Neural progenitor cell (in vitro differentiated cells): ENCODE results near the gene ACP7. TPM values are rescaled to one million over a fixed set of nuclear protein-coding genes. Genes with fewer than 3 reads are reported as not detected.

Experiments
- DNase-seq: peaks from one replicate; pipeline ENCODE4 v3.0.0-alpha.2; 2016; ENCODE audit warnings: low spot score
- H2AFZ ChIP-seq: fragments of 200-600 bp; sonication (generic); replicated peaks from 2 replicates; pipeline ENCODE4 v1.6.1; 2016; ENCODE audit warnings: antibody characterized with exemption
- H3F3A ChIP-seq: fragments of 200-600 bp; sonication (generic); 2 replicates; pipeline ENCODE4 v1.6.1; 2016; ENCODE audit warnings: antibody characterized with exemption, low read depth
- H3K27ac ChIP-seq: fragments of 200-600 bp; sonication (generic); 2 replicates; pipeline ENCODE4 v1.5.1; 2016; ENCODE audit warnings: mild to moderate bottlenecking
- H3K27me3 ChIP-seq: fragments of 200-600 bp; sonication (generic); 2 replicates; pipeline ENCODE4 v1.6.1; 2016; ENCODE audit warnings: mild to moderate bottlenecking, moderate library complexity
- H3K36me3 ChIP-seq: fragments of 200-600 bp; sonication (generic); 2 replicates; pipeline ENCODE4 v1.5.1; 2016
- H3K4me1 ChIP-seq: fragments of 200-600 bp; sonication (generic); 2 replicates; pipeline ENCODE4 v1.6.1; 2016; ENCODE audit warnings: mixed run types
- H3K4me2 ChIP-seq: fragments of 200-600 bp; sonication (generic); 2 replicates; pipeline ENCODE4 v1.6.1; 2016
- H3K4me3 ChIP-seq: fragments of 200-600 bp; sonication (generic); 2 replicates; pipeline ENCODE4 v1.5.1; 2016
- H3K79me2 ChIP-seq: fragments of 200-600 bp; sonication (generic); 2 replicates; pipeline ENCODE4 v1.6.1; 2016; ENCODE audit warnings: low read depth
- H3K9ac ChIP-seq: fragments of 200-600 bp; sonication (generic); 2 replicates; pipeline ENCODE4 v1.6.1; 2016
- H3K9me3 ChIP-seq: fragments of 200-600 bp; sonication (generic); 2 replicates; pipeline ENCODE4 v1.5.1; 2016; ENCODE audit warnings: low read depth
- H4K20me1 ChIP-seq: fragments of 200-600 bp; sonication (generic); 2 replicates; pipeline ENCODE4 v1.6.1; 2016; ENCODE audit warnings: low read depth
- H3K27ac Mint-ChIP-seq: 3 replicates; pipeline ENCODE4 v1.8.0; 2021; ENCODE audit warnings: mixed read lengths
- H3K27me3 Mint-ChIP-seq: 2 replicates; pipeline ENCODE4 v1.8.0; 2022; ENCODE audit warnings: low read depth, mild to moderate bottlenecking, inconsistent platforms, moderate library complexity, mixed read lengths; ENCODE audit not compliant: insufficient read depth
- H3K36me3 Mint-ChIP-seq: 3 replicates; pipeline ENCODE4 v1.8.0; 2021; ENCODE audit warnings: mixed read lengths
- H3K4me1 Mint-ChIP-seq: 3 replicates; pipeline ENCODE4 v1.8.0; 2021; ENCODE audit warnings: mixed read lengths
- H3K4me3 Mint-ChIP-seq: 3 replicates; pipeline ENCODE4 v1.8.0; 2021; ENCODE audit warnings: mild to moderate bottlenecking, moderate library complexity, mixed read lengths
- H3K9me3 Mint-ChIP-seq: 3 replicates; pipeline ENCODE4 v1.8.0; 2020; ENCODE audit warnings: mixed read lengths
- EZH2 ChIP-seq: fragments of 200-600 bp; sonication (generic); IDR thresholded peaks from 2 replicates; pipeline ENCODE4 v1.6.1; 2017; ENCODE audit warnings: antibody characterized with exemption, mild to moderate bottlenecking, moderate library complexity
- EZH2phosphoT487 ChIP-seq: fragments of 200-600 bp; sonication (generic); IDR thresholded peaks from 2 replicates; pipeline ENCODE4 v1.6.1; 2017; ENCODE audit warnings: antibody characterized with exemption
- total RNA-seq: library from RNA; depleted of rRNA; stranded (reverse); fragments of >200 nt; gene quantifications from 2 replicates; pipeline ENCODE4 v1.2.3, GENCODE V29; 2015; ENCODE audit warnings: low replicate concordance
- TF ChIP-seq, protein P1 (sequence below): fragments of 200-600 bp; sonication (generic); IDR thresholded peaks from 2 replicates; pipeline ENCODE4 v1.5.1; 2017; ENCODE audit warnings: antibody characterized with exemption, mild to moderate bottlenecking

The ACP7 gene
- total RNA-seq, 1 donor from 2014 or later, result not detected

DNA sequence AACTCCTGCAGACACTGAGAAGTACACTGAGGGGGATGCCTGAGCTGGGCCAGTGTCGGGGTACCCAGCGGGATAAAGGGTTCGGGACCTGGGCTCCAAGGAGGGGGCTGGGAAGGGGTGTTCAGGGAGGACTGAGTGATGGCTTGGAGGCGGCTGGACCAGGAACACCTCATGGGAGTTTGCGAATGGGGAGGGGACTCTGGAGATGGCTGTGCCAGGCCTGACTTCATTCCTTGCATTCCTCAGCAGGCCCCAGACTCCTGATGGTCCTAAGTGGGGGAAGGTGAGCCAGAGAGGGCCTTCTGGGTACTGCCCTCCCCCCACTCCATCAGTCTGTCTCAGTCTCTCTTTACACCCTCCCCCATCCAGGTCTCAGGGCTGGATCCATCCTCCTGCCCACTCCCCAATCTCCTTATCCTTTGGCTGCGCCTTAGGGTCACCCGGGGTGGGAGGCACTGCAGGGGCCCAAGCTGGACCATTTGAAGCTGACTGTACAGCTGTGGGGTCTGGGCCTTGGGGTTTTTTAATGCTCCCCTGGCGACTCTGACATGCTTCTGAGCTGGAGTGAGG, 55.2 kb downstream of the ACP7 start:
- Histone ChIP-seq H3K36me3 (no peaks in the 10 kb centered on the region), H4K20me1 (peaks cover 95% of the 10 kb centered on the region), H3K4me2 (peak overlapping the region; percentile 74), H3K27ac (peak overlapping the region; percentile 65), H3K27me3 (no peaks in the 10 kb centered on the region), H3K4me3 (peak overlapping the region; percentile 28), H3K4me1 (peaks cover 41% of the 10 kb centered on the region), H3K9ac (peak overlapping the region; percentile 20), H3K79me2 (peaks cover 96% of the 10 kb centered on the region), H3K9me3 (no peaks in the 10 kb centered on the region), H3F3A (peaks cover 14% of the 10 kb centered on the region), H2AFZ (no peak overlapping the region)
- DNase-seq, result peak; percentile 68
- TF ChIP-seq, protein P1, sequence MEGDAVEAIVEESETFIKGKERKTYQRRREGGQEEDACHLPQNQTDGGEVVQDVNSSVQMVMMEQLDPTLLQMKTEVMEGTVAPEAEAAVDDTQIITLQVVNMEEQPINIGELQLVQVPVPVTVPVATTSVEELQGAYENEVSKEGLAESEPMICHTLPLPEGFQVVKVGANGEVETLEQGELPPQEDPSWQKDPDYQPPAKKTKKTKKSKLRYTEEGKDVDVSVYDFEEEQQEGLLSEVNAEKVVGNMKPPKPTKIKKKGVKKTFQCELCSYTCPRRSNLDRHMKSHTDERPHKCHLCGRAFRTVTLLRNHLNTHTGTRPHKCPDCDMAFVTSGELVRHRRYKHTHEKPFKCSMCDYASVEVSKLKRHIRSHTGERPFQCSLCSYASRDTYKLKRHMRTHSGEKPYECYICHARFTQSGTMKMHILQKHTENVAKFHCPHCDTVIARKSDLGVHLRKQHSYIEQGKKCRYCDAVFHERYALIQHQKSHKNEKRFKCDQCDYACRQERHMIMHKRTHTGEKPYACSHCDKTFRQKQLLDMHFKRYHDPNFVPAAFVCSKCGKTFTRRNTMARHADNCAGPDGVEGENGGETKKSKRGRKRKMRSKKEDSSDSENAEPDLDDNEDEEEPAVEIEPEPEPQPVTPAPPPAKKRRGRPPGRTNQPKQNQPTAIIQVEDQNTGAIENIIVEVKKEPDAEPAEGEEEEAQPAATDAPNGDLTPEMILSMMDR, result no peak
- TF ChIP-seq EZH2phosphoT487 (no peak), EZH2 (no peak)
- Mint-ChIP-seq H3K36me3 (no peaks in the 10 kb centered on the region), H3K4me1 (peaks cover 48% of the 10 kb centered on the region), H3K4me3 (peak overlapping the region; percentile 41), H3K27me3 (no peaks in the 10 kb centered on the region), H3K27ac (peak overlapping the region; percentile 29), H3K9me3 (no peaks in the 10 kb centered on the region)

DNA sequence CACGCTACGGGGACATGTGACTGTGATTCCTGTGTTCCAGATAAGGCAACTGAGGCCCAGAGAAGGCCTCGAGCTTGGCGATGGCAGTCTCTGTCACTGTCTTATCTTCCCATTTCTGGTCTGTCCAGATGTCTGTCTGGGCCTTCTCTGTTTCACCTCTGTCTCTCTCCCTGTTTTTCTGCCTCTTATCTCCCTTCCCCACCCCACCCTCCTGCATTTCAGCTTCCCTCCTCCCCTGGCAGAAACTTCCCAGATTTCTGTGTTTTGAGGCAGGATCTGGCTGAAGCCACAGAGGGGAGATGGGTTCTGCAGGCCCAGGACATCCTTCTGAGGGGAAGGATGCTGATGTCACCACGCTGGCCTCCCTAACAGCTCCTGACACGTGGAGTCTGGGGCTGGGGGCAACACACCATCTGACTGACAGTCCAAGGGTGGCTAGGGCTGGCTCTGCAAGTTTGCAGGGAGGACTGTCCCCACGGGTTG, 55.8 kb downstream of the ACP7 start:
- no peak overlapping the region for H2AFZ ChIP-seq
- H3K9ac ChIP-seq, result no peak overlapping the region
- peaks cover 21% of the 10 kb centered on the region for H3F3A ChIP-seq
- H3K4me3 Mint-ChIP-seq, result peak overlapping the region; percentile 41
- peaks cover 95% of the 10 kb centered on the region for H4K20me1 ChIP-seq
- H3K4me1 Mint-ChIP-seq, result peaks cover 53% of the 10 kb centered on the region
- H3K4me2 ChIP-seq, result peak overlapping the region; percentile 74
- H3K27ac ChIP-seq, result no peak overlapping the region
- TF ChIP-seq EZH2, result no peak
- no peak for TF ChIP-seq EZH2phosphoT487
- TF ChIP-seq, protein P1, result no peak
- H3K9me3 ChIP-seq, result no peaks in the 10 kb centered on the region
- peaks cover 47% of the 10 kb centered on the region for H3K4me1 ChIP-seq
- DNase-seq, result no peak
- H3K27ac Mint-ChIP-seq, result no peak overlapping the region
- peaks cover 96% of the 10 kb centered on the region for H3K79me2 ChIP-seq
- H3K4me3 ChIP-seq, result no peak overlapping the region
- no peaks in the 10 kb centered on the region for H3K36me3 ChIP-seq
- no peaks in the 10 kb centered on the region for H3K36me3 Mint-ChIP-seq
- H3K27me3 ChIP-seq, result no peaks in the 10 kb centered on the region
- no peaks in the 10 kb centered on the region for H3K27me3 Mint-ChIP-seq
- no peaks in the 10 kb centered on the region for H3K9me3 Mint-ChIP-seq

DNA sequence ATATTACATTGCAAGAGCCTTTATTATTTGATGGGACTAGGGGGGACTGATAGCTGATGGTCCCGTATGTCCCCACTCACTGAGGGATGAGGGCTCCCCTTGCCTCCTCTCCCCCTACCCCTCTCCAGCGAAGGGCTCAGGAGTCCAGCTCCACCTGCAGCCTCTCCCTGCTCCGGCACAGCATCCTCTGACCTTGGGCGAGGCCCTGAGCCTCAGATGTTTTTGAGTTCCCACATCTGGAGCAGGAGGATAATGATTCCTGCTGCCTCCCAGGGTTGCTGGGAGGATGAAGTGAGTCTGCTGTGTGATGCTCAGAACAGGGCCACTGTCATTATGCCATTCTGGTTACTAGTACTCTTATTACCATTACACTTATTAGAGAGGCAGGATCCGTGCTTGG, 56.4 kb downstream of the ACP7 start:
- no peaks in the 10 kb centered on the region for H3K36me3 ChIP-seq
- no peak overlapping the region for H3K27ac ChIP-seq

More for the DNA sequence above, 56.4 kb downstream of the ACP7 start:
- DNase-seq, result no peak
- Mint-ChIP-seq H3K27ac (peak overlapping the region; percentile 30), H3K27me3 (no peaks in the 10 kb centered on the region), H3K9me3 (no peaks in the 10 kb centered on the region), H3K4me1 (peaks cover 54% of the 10 kb centered on the region), H3K4me3 (peak overlapping the region; percentile 38), H3K36me3 (no peaks in the 10 kb centered on the region)
- Histone ChIP-seq H3K4me2 (no peak overlapping the region), H3K4me3 (no peak overlapping the region), H3F3A (peaks cover 25% of the 10 kb centered on the region), H3K9ac (no peak overlapping the region), H3K4me1 (peaks cover 50% of the 10 kb centered on the region), H3K79me2 (peaks cover 96% of the 10 kb centered on the region), H3K9me3 (no peaks in the 10 kb centered on the region), H3K27me3 (no peaks in the 10 kb centered on the region), H4K20me1 (peaks cover 95% of the 10 kb centered on the region), H2AFZ (no peak overlapping the region)
- TF ChIP-seq EZH2 (no peak), EZH2phosphoT487 (no peak)
- TF ChIP-seq, protein P1, result no peak
